Left hindlimb (tissue), 1 donor: ENCODE data around the gene DNAH1.

Experiments used
- DNase-seq: peaks from one replicate; pipeline ENCODE4 v3.0.0-alpha.2; 2018

The DNAH1 gene

GRCh38 chr3:52343946-52344600, 28.0 kb downstream of the DNAH1 start:
- no peak for DNase-seq

GRCh38 chr3:52345521-52346109, 29.5 kb downstream of the DNAH1 start:
- no peak for DNase-seq

GRCh38 chr3:52346623-52347530, 30.8 kb downstream of the DNAH1 start:
- no peak for DNase-seq

- DNase-seq = no peak
Observed at GRCh38 chr3:52347716-52348635, 31.9 kb downstream of the DNAH1 start.

- DNase-seq = no peak
Observed at GRCh38 chr3:52349131-52349530, 33.0 kb downstream of the DNAH1 start.

GRCh38 chr3:52349611-52350395, 33.7 kb downstream of the DNAH1 start:
- peak; percentile 13 for DNase-seq

- DNase-seq = peak; percentile 20
Observed at GRCh38 chr3:52350416-52350815, 34.3 kb downstream of the DNAH1 start.

GRCh38 chr3:52350981-52351761, 35.1 kb downstream of the DNAH1 start:
- DNase-seq = peak; percentile 20

GRCh38 chr3:52351762-52352368, 35.7 kb downstream of the DNAH1 start:
- peak; percentile 18 for DNase-seq

GRCh38 chr3:52352566-52352965, 36.4 kb downstream of the DNAH1 start:
- DNase-seq = peak; percentile 7

- DNase-seq = peak; percentile 23
Observed at GRCh38 chr3:52353291-52353855, 37.3 kb downstream of the DNAH1 start.

- DNase-seq = peak; percentile 20
Observed at GRCh38 chr3:52354676-52355075, 38.6 kb downstream of the DNAH1 start.

- DNase-seq = no peak
Observed at GRCh38 chr3:52355526-52355925, 39.4 kb downstream of the DNAH1 start.

- peak; percentile 21 for DNase-seq
Observed at GRCh38 chr3:52356126-52356525, 40.0 kb downstream of the DNAH1 start.

GRCh38 chr3:52357151-52358080, 41.3 kb downstream of the DNAH1 start:
- DNase-seq = peak; percentile 18

GRCh38 chr3:52358362-52358940, 42.3 kb downstream of the DNAH1 start:
- peak; percentile 7 for DNase-seq

GRCh38 chr3:52359116-52359855, 43.2 kb downstream of the DNAH1 start:
- DNase-seq = no peak

GRCh38 chr3:52361011-52361410, 44.9 kb downstream of the DNAH1 start:
- no peak for DNase-seq
